Right lobe of liver (tissue), 4 donors: ENCODE measurements around the gene IQCN.

Experiments used
- POLR2A ChIP-seq: fragments of 450-650 bp; IDR thresholded peaks from one replicate; pipeline ENCODE4 v1.6.1; 2017; ENCODE audit warnings: antibody characterized with exemption, mild to moderate bottlenecking
- TF ChIP-seq, protein P1 (sequence below), 4 donors: fragments of 200-600 bp in 3 of 4; fragments of 450-650 bp in 1 of 4; IDR thresholded peaks; one replicate each; pipeline versions ENCODE4 v1.5.1 to v1.8.0; 2016 to 2022; ENCODE audit warnings: antibody characterized with exemption in 4 of 4, mild to moderate bottlenecking in 2 of 4
- donor health status: DM: no; HTN: no; CAD: no.
- donor health status: DM: no; HTN: no; CAD: no.
- donor health status: DM: no; HTN: yes; CAD: no.

DNA sequence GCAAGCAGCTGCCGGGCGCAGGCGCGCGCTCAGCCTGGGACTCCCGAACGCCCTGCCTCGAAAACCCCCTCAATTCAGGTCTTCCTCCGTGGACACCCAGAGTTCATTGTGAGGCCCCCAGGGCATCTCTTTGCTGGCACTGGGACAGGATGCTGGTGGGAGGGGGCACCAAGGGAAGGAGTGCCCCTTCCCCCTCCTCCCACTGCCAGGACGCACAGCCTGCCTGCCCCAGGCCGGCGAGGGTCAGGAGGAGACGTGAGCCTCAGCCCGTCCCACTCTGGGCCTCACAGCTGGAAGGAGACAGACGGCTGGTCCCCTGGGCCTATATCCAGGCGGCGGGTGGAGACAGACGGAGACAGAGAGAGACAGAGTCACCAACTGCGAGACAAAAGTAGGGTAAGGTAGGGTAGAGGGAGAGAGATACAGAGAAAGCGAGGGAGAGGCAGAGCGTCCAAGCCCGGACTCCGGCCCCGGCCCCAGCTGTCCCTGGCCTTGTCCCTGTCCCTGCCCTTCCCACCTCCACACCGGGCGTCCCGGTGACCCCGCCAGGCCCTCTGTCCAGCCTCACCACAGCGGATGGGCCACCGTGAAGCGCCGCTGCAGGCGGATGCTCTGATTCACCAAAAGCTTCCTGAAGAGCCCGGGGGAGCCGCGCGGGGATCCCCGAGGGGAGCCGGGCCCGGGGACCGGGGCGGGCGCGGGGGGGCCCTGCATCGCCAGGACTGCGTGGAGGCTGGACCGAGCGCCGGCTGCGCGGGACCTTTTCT lies 48.4 kb downstream of the IQCN start, which contains the start of gene PDE4C:
- TF ChIP-seq, protein P1, sequence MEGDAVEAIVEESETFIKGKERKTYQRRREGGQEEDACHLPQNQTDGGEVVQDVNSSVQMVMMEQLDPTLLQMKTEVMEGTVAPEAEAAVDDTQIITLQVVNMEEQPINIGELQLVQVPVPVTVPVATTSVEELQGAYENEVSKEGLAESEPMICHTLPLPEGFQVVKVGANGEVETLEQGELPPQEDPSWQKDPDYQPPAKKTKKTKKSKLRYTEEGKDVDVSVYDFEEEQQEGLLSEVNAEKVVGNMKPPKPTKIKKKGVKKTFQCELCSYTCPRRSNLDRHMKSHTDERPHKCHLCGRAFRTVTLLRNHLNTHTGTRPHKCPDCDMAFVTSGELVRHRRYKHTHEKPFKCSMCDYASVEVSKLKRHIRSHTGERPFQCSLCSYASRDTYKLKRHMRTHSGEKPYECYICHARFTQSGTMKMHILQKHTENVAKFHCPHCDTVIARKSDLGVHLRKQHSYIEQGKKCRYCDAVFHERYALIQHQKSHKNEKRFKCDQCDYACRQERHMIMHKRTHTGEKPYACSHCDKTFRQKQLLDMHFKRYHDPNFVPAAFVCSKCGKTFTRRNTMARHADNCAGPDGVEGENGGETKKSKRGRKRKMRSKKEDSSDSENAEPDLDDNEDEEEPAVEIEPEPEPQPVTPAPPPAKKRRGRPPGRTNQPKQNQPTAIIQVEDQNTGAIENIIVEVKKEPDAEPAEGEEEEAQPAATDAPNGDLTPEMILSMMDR (IDR thresholded peaks at IDR 0.05) = no peak
- TF ChIP-seq POLR2A = no peak
